Measurements from ENCODE around the gene GNPTG.

The GNPTG gene

DNA sequence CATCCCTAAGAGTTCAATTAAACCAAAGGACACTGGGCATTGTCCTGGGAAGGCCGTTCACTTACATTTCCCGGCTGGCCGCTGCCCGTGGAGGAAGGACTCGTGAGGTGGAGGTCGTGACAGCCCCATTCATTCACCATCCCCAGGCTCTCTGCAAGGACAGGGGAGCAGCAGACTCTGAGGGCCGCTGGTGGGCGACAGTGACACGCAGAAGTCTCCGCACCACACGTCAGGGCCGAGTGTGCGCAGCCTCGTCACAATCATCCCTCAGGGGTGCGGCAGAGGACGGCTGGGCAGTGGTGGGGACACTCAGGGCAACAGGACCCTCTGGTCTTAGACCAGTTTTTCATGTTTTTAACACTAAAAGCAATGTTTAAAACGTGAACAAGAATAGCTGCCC lies 41.1 kb downstream of the GNPTG start:
- Histone ChIP-seq H3K36me3 (ENCODE audit: control insufficient read depth, insufficient read depth, low read length) (peaks cover 25% of the 10 kb centered on the region), H3K9me3 (ENCODE audit: control insufficient read depth, insufficient read depth, low read length) (no peaks in the 10 kb centered on the region), H3K4me1 (ENCODE audit: control insufficient read depth, insufficient read depth, low read length) (no peaks in the 10 kb centered on the region), H3K27me3 (ENCODE audit: control insufficient read depth, insufficient read depth, low read length) (no peaks in the 10 kb centered on the region), H3K27ac (ENCODE audit: low read depth, low read length) (no peak overlapping the region), H3K9ac (ENCODE audit: low read depth, low read length) (no peak overlapping the region), H3K4me3 (ENCODE audit: low read depth, low read length) (no peak overlapping the region)

DNA sequence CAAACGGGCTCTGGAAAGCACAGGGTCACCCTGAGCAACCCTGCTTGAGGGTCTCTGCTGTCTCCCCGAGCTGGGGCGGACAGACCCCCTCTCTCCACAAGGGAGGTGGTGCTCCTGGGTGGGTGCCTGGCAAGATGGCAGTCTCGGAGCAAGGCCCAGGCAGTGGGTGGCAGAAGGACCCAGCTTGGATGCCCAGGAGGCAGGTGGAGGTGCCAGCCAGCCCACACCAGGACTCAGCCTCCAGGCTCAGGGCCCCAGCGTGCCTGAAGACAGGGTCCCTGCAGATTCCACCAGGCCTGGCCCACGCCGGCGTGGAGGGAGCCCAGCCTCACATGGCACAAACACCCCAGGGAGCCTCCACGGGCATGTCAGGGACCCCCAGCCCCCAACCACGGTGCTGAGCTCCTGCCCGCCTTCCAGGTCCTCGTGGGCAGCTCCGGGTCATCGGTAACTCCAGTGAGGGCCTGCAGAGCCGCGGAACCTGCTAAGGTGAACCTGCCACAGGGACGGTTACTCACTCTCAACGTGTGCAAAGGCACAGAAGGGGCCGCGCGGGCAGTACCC lies 42.0 kb downstream of the GNPTG start:
- Histone ChIP-seq H3K9me3 (ENCODE audit: control insufficient read depth, insufficient read depth, low read length) (no peaks in the 10 kb centered on the region), H3K27ac (ENCODE audit: low read depth, low read length) (no peak overlapping the region), H3K36me3 (ENCODE audit: control insufficient read depth, insufficient read depth, low read length) (peaks cover 21% of the 10 kb centered on the region), H3K4me1 (ENCODE audit: control insufficient read depth, insufficient read depth, low read length) (no peaks in the 10 kb centered on the region), H3K4me3 (ENCODE audit: low read depth, low read length) (no peak overlapping the region), H3K27me3 (ENCODE audit: control insufficient read depth, insufficient read depth, low read length) (no peaks in the 10 kb centered on the region), H3K9ac (ENCODE audit: low read depth, low read length) (no peak overlapping the region)

DNA sequence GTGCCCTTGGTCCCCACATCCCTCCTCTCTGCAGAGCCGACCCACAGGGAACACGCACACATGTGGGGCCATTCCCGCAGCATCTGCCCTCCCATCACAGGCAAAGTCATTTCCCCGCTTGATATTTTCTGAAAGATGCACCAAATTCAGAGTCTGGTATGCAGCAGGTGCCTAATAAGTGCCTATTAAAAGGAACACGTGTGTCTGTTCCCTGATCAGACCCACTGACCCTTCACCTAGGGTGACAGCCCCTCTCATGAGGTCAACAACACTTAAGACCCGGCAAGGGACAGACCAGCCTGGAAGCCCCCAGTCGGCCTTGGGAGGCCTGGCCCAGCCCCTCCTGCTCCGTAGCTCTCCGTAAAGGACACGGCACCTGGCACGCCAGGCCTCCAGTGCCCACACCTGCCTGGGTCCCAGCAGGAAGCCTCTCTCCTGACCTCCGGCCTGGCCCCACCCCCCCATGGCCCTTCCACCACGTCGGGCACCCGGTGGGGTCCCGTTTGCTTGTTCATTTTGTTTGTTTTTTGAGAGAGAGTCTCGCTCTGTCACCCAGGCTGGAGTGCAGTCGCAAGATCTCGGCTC lies 42.7 kb downstream of the GNPTG start:
- Histone ChIP-seq H3K27me3 (ENCODE audit: control insufficient read depth, insufficient read depth, low read length) (no peaks in the 10 kb centered on the region), H3K4me1 (ENCODE audit: control insufficient read depth, insufficient read depth, low read length) (no peaks in the 10 kb centered on the region), H3K9ac (ENCODE audit: low read depth, low read length) (no peak overlapping the region), H3K27ac (ENCODE audit: low read depth, low read length) (no peak overlapping the region), H3K4me3 (ENCODE audit: low read depth, low read length) (no peak overlapping the region), H3K36me3 (ENCODE audit: control insufficient read depth, insufficient read depth, low read length) (peaks cover 22% of the 10 kb centered on the region), H3K9me3 (ENCODE audit: control insufficient read depth, insufficient read depth, low read length) (no peaks in the 10 kb centered on the region)

DNA sequence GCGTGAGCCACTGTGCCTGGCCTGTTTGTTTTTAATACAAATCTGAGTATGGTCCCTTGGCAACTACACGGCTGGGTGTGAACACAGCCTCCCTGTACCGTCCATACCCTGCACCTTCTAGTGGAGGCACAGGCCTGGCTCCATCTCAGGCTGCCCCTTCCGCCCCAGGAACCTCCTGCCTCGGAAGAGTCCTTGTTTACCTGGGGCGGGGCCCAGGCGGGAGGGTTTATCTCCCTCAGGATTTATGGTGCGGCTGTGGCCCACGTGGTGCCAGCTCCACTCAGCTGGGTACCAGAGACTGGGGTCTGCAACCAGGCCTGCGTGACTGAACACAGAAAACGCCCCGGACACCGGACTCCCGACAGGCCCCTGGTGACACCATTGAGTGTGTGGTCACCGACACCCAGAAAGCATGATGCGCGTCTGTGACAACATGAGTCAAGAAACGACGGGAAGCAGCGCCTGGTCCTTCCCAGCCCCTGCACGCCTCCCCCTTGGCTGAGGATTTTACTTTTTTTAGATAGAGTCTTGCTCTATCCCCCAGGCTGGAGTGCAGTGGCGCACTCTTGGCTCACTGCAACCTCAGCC lies 43.8 kb downstream of the GNPTG start:
- no peak overlapping the region for H3K27ac ChIP-seq (ENCODE audit: low read depth, low read length)
- no peaks in the 10 kb centered on the region for H3K9me3 ChIP-seq (ENCODE audit: control insufficient read depth, insufficient read depth, low read length)
- no peak overlapping the region for H3K9ac ChIP-seq (ENCODE audit: low read depth, low read length)
- peaks cover 13% of the 10 kb centered on the region for H3K36me3 ChIP-seq (ENCODE audit: control insufficient read depth, insufficient read depth, low read length)
- no peaks in the 10 kb centered on the region for H3K4me1 ChIP-seq (ENCODE audit: control insufficient read depth, insufficient read depth, low read length)
- H3K4me3 ChIP-seq (ENCODE audit: low read depth, low read length): no peak overlapping the region
- no peaks in the 10 kb centered on the region for H3K27me3 ChIP-seq (ENCODE audit: control insufficient read depth, insufficient read depth, low read length)

DNA sequence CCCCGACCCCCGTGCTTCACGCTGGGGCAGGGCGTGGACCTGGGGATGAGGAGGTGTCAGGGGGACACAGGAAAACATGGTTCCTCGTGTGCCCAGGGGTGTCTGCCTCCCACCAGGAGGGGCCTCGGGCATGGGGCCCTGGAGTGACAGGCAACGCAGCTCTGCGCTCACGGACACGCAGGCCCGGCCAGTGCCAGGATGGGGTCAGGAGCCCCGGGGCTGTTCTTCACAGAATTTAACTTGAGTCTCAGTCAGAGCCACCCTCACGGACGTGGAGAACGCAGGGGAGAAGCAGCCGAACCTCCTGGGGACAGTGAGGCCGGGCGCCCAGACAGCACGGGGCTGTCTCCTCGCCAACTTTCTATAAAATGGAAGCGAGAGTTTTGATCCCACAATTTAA lies 46.0 kb downstream of the GNPTG start:
- no peaks in the 10 kb centered on the region for H3K27me3 ChIP-seq (ENCODE audit: control insufficient read depth, insufficient read depth, low read length)
- H3K9ac ChIP-seq (ENCODE audit: low read depth, low read length): no peak overlapping the region
- H3K9me3 ChIP-seq (ENCODE audit: control insufficient read depth, insufficient read depth, low read length): no peaks in the 10 kb centered on the region
- H3K4me1 ChIP-seq (ENCODE audit: control insufficient read depth, insufficient read depth, low read length): no peaks in the 10 kb centered on the region
- no peak overlapping the region for H3K27ac ChIP-seq (ENCODE audit: low read depth, low read length)
- H3K4me3 ChIP-seq (ENCODE audit: low read depth, low read length): no peak overlapping the region
- H3K36me3 ChIP-seq (ENCODE audit: control insufficient read depth, insufficient read depth, low read length): peaks cover 27% of the 10 kb centered on the region

DNA sequence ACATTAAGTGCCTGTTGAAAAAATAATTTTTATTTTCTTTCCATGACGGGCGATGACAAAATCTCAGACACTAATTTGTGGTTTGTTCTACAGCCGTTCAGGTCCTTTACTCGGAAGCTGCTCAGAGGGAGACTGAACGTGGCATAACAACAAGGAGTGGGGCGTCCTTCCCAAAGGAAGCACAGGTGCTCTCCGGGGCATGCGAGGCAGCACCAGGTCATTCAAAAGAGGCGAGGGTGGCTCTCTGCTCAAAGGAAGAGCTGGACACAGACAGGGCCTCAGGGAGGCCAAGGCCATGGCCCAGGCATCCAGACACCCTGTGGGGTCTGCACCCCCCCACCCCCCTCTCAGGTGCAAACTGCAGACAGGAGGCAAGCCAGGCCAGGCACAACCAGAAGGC lies 46.6 kb downstream of the GNPTG start:
- Histone ChIP-seq H3K36me3 (ENCODE audit: control insufficient read depth, insufficient read depth, low read length) (peaks cover 29% of the 10 kb centered on the region), H3K9ac (ENCODE audit: low read depth, low read length) (no peak overlapping the region), H3K4me1 (ENCODE audit: control insufficient read depth, insufficient read depth, low read length) (no peaks in the 10 kb centered on the region)

DNA sequence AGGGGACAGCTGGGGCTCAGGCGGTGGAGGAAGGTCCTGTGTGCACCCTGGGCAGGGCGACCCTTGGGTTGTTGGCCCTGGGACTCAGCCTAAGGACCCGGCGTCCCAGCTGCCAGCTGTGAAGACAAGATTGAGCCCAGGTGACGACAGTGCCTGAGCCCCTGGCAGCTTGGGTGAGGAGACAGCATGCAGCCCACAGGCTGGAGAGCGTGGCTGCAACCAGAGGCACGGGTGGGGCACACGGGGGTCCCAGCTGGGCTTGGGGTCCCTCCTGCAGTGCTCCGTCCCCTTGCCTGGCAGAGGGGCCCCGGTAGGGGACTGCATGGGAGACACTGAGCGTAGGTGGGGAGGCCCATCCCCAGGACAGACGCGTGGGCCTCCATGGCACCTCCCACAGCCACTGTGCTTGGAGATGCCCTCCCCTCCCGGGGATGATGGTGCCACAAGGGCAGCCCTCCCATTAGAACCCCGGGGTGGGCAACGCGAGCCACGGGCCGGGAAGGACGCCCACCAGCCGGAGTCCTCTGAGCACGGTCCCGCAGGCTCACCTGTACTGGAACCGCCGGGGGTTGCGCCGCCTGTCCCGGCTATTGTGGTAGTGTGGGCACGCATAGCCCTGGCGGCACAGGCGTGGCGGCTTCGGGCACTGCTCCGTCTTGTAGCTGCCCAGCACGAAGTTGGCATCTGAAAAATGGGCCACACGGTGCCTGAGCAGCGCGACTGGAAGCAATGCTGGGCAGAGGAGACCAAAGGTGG lies 47.3 kb downstream of the GNPTG start:
- no peaks in the 10 kb centered on the region for H3K9me3 ChIP-seq (ENCODE audit: control insufficient read depth, insufficient read depth, low read length)
- no peak overlapping the region for H3K27ac ChIP-seq (ENCODE audit: low read depth, low read length)
- H3K4me3 ChIP-seq (ENCODE audit: low read depth, low read length): no peak overlapping the region
- peaks cover 29% of the 10 kb centered on the region for H3K36me3 ChIP-seq (ENCODE audit: control insufficient read depth, insufficient read depth, low read length)
- no peaks in the 10 kb centered on the region for H3K27me3 ChIP-seq (ENCODE audit: control insufficient read depth, insufficient read depth, low read length)
- H3K4me1 ChIP-seq (ENCODE audit: control insufficient read depth, insufficient read depth, low read length): no peaks in the 10 kb centered on the region
- no peak overlapping the region for H3K9ac ChIP-seq (ENCODE audit: low read depth, low read length)

More for the DNA sequence above, 46.6 kb downstream of the GNPTG start:
- Histone ChIP-seq H3K9me3 (ENCODE audit: control insufficient read depth, insufficient read depth, low read length) (no peaks in the 10 kb centered on the region), H3K27ac (ENCODE audit: low read depth, low read length) (no peak overlapping the region), H3K27me3 (ENCODE audit: control insufficient read depth, insufficient read depth, low read length) (no peaks in the 10 kb centered on the region), H3K4me3 (ENCODE audit: low read depth, low read length) (no peak overlapping the region)

DNA sequence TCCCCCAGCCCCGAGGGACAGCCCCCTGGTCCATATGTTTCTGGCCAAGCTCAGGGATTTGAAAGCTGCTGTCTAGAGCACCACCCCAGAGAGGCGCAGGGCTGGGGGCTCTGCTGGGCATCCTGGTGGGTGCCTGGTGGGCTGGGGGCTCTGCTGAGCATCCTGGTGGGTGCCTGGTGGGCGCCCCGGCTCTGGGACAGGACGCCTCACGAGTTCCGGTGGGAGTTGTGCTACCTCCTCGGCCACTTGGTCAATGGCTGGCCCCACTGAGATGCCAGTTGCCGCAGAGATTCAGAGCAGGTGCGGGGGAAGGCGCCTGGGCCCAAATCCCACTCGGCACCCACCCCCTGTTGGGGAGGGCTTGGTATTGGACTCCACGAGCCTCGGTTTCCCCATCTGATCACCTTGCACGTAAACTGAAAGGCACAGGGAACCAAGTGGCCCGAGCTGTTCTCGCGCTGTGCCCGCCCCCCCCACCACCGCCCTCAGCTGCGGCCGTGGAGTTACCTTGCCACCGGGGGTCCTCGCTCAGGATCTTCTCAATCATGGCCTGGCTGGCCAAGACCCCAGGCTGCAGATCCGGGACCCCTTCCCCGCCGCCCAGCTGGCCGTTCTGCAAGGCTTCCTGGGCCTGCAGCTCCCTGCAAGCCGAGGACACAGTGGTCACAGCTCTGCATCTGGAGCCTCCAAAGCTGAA lies 49.5 kb downstream of the GNPTG start:
- no peaks in the 10 kb centered on the region for H3K9me3 ChIP-seq (ENCODE audit: control insufficient read depth, insufficient read depth, low read length)
- no peaks in the 10 kb centered on the region for H3K4me1 ChIP-seq (ENCODE audit: control insufficient read depth, insufficient read depth, low read length)
- H3K27ac ChIP-seq (ENCODE audit: low read depth, low read length): no peak overlapping the region
- no peaks in the 10 kb centered on the region for H3K27me3 ChIP-seq (ENCODE audit: control insufficient read depth, insufficient read depth, low read length)
- peaks cover 31% of the 10 kb centered on the region for H3K36me3 ChIP-seq (ENCODE audit: control insufficient read depth, insufficient read depth, low read length)
- H3K9ac ChIP-seq (ENCODE audit: low read depth, low read length): no peak overlapping the region
- no peak overlapping the region for H3K4me3 ChIP-seq (ENCODE audit: low read depth, low read length)

DNA sequence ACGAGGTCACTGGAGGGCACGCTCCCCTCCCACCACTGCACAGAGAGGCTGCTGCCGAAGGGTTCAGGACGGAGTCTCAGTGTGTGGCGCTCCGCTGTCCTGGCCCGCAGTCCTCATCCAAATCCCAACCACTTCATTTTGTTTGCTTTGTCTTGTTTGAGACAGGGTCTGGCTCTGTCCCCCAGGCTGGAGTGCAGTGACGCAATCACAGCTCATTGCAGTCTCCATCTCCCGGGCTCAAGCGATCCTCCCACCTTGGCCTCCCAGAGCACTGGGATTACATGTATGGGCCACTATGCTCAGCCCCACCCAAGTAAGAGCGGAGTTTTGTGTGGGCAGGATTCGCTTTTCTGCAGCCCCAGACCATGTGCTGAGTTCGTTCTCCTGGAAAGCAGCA lies 50.0 kb downstream of the GNPTG start:
- H3K27me3 ChIP-seq (ENCODE audit: control insufficient read depth, insufficient read depth, low read length): no peaks in the 10 kb centered on the region
- H3K9ac ChIP-seq (ENCODE audit: low read depth, low read length): no peak overlapping the region
- H3K9me3 ChIP-seq (ENCODE audit: control insufficient read depth, insufficient read depth, low read length): no peaks in the 10 kb centered on the region

DNA sequence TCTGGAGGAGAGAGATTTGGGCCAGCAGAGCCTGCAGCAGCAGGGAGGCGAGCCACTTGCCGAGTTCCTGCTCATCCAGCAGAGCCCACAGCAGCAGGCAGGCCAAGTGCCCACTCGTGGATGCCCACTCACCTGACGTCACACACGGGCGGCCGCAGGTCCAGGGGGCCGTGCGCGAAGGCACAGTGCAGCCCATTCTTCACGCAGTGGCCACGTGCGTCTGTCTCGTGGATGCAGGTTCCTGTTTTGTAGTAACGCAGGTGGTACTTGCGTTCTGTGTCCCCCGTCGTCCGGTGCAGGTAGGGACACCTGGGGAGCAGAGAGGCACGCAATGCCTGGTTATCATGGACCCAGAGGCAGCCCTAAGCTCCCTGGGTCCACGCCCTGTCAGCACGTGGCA lies 51.3 kb downstream of the GNPTG start:
- Histone ChIP-seq H3K4me3 (ENCODE audit: low read depth, low read length) (no peak overlapping the region), H3K36me3 (ENCODE audit: control insufficient read depth, insufficient read depth, low read length) (peaks cover 31% of the 10 kb centered on the region), H3K4me1 (ENCODE audit: control insufficient read depth, insufficient read depth, low read length) (no peaks in the 10 kb centered on the region), H3K27me3 (ENCODE audit: control insufficient read depth, insufficient read depth, low read length) (no peaks in the 10 kb centered on the region), H3K9ac (ENCODE audit: low read depth, low read length) (no peak overlapping the region), H3K27ac (ENCODE audit: low read depth, low read length) (no peak overlapping the region), H3K9me3 (ENCODE audit: control insufficient read depth, insufficient read depth, low read length) (no peaks in the 10 kb centered on the region)

More for the DNA sequence above, 50.0 kb downstream of the GNPTG start:
- H3K27ac ChIP-seq (ENCODE audit: low read depth, low read length): no peak overlapping the region
- H3K4me3 ChIP-seq (ENCODE audit: low read depth, low read length): no peak overlapping the region
- peaks cover 31% of the 10 kb centered on the region for H3K36me3 ChIP-seq (ENCODE audit: control insufficient read depth, insufficient read depth, low read length)
- no peaks in the 10 kb centered on the region for H3K4me1 ChIP-seq (ENCODE audit: control insufficient read depth, insufficient read depth, low read length)

Data from HUES48 (cell line).